Epidermal melanocyte (primary cell): ENCODE results near the gene GPS2.

ENCODE experiments used
- DNase-seq: peaks from one replicate; pipeline ENCODE4 v3.0.0; 2011; ENCODE audit warnings: low spot score; ENCODE audit not compliant: insufficient read length

GPS2 gene

GRCh38 chr17:7318121-7318860 lies 3.1 kb upstream of the GPS2 start:
- no peak for DNase-seq

- DNase-seq, result no peak
These were observed 2.1 kb upstream of the GPS2 start for GRCh38 chr17:7317161-7317803.

- DNase-seq, result no peak
These were observed 543 bp upstream of the GPS2 start for GRCh38 chr17:7315570-7316235.

- no peak for DNase-seq
These were observed 1.1 kb downstream of the GPS2 start for GRCh38 chr17:7313890-7314718.

- no peak for DNase-seq
These were observed 1.9 kb downstream of the GPS2 start for GRCh38 chr17:7313088-7313889.

- no peak for DNase-seq
These were observed 2.6 kb downstream of the GPS2 start for GRCh38 chr17:7312432-7313087.

GRCh38 chr17:7311110-7311705 lies 4.0 kb downstream of the GPS2 start:
- DNase-seq, result no peak

GRCh38 chr17:7309628-7310027 lies 5.5 kb downstream of the GPS2 start:
- DNase-seq, result no peak

GRCh38 chr17:7308625-7309433 lies 6.3 kb downstream of the GPS2 start:
- peak; percentile 91 for DNase-seq

GRCh38 chr17:7307686-7308624 lies 7.2 kb downstream of the GPS2 start:
- DNase-seq, result no peak

GRCh38 chr17:7306911-7307685 lies 8.1 kb downstream of the GPS2 start, which contains the start of gene EIF5A:
EIF5A (plus strand) TSS chr17:7307628; CDS start chr17:7309636, 2,008 bp downstream.
- peak; percentile 99 for DNase-seq

- no peak for DNase-seq
These were observed 11.0 kb downstream of the GPS2 start for GRCh38 chr17:7304179-7304578.

- peak; percentile 87 for DNase-seq
These were observed 18.8 kb downstream of the GPS2 start for GRCh38 chr17:7296189-7296861.

GRCh38 chr17:7295230-7296180 lies 19.7 kb downstream of the GPS2 start:
- peak; percentile 2 for DNase-seq

GRCh38 chr17:7294614-7295153 lies 20.5 kb downstream of the GPS2 start, which contains the start of gene YBX2:
YBX2 (minus strand) TSS chr17:7294639; CDS start chr17:7294500, 139 bp downstream.
- DNase-seq, result peak; percentile 49
